Measurements from ENCODE around the gene C2orf69. TPM values are rescaled to one million over a fixed set of nuclear protein-coding genes. Genes with fewer than 3 reads are reported as not detected.

The C2orf69 gene
- total and polyA plus RNA-seq, 2 donors (not counting 1 experiment from before 2014, with no cell fraction given) = 3.7 to 12.9 TPM

Small RNAs within 50 kb of the gene (small RNA-seq; reads per million reads assigned to genes)
- gene AC108032.1 (ENCODE audit: insufficient read length, low read depth, low replicate concordance) (not detected), gene RN7SL717P (ENCODE audit: insufficient read length, low read depth, low replicate concordance) (not detected)

Other genes starting within 250 kb of the C2orf69 start
- 1.6 and 1.9 TPM in 2 replicates for gene FTCDNL1, start 60.1 kb upstream of the C2orf69 start, total RNA-seq
- gene FTCDNL1, start 60.1 kb upstream of the C2orf69 start, polyA plus RNA-seq = 0.55 and 1.7 TPM in 2 replicates
- 15.0 and 15.4 TPM in 2 replicates for gene TYW5, start 44.2 kb downstream of the C2orf69 start, total RNA-seq
- gene TYW5, start 44.2 kb downstream of the C2orf69 start, polyA plus RNA-seq = 4.5 and 6.5 TPM in 2 replicates
- gene MAIP1, start 44.3 kb downstream of the C2orf69 start, total RNA-seq = 15.7 and 15.8 TPM in 2 replicates
- 4.6 and 14.4 TPM in 2 replicates for gene MAIP1, start 44.3 kb downstream of the C2orf69 start, polyA plus RNA-seq

Data from B cell (primary cell).